Vagina (tissue), 2 donors: Measurements from ENCODE around the gene DTD1. TPM values are rescaled to one million over a fixed set of nuclear protein-coding genes. Genes with fewer than 3 reads are reported as not detected.

ENCODE experiments used
- DNase-seq, 2 donors: peaks; one replicate each; pipeline ENCODE4 v3.0.0-alpha.2; 2017; ENCODE audit errors: extremely low spot score in 2 of 2
- H3K27ac ChIP-seq: fragments of 200-600 bp; sonication (generic); one replicate; pipeline ENCODE4 v1.5.1; 2019
- H3K27me3 ChIP-seq: fragments of 200-600 bp; sonication (generic); one replicate; pipeline ENCODE4 v1.5.1; 2019
- H3K36me3 ChIP-seq, 2 donors: fragments of 200-600 bp; sonication (generic); one replicate each; pipeline ENCODE4 v1.5.1; 2017 to 2019
- H3K4me1 ChIP-seq: fragments of 200-600 bp; sonication (generic); one replicate; pipeline ENCODE4 v1.5.1; 2019
- H3K4me3 ChIP-seq, 2 donors: fragments of 200-600 bp; sonication (generic); 1 replicate in 1 of 2; 2 replicates in 1 of 2; pipeline ENCODE4 v1.5.1; 2016 to 2019
- H3K9me3 ChIP-seq: fragments of 200-600 bp; sonication (generic); one replicate; pipeline ENCODE4 v1.5.1; 2019
- POLR2A ChIP-seq, 2 donors: fragments of 450-650 bp; IDR thresholded peaks; one replicate each; pipeline ENCODE4 v1.6.1; 2017; ENCODE audit warnings: antibody characterized with exemption in 2 of 2, mild to moderate bottlenecking in 2 of 2, moderate library complexity in 2 of 2
- POLR2AphosphoS5 ChIP-seq, 2 donors: sonication (generic); formaldehyde crosslinking; IDR thresholded peaks; one replicate each; pipeline ENCODE4 v1.9.0; 2017; ENCODE audit warnings: antibody characterized with exemption in 2 of 2, mild to moderate bottlenecking in 2 of 2, low read depth in 1 of 2; ENCODE audit not compliant: insufficient read depth in 1 of 2
- intact Hi-C: fragments of 100-400 bp; cut with DNase I; formaldehyde crosslinking; loops from one replicate; pipeline ENCODE4 v1.15.1; 2023
- total RNA-seq: library from RNA; depleted of rRNA; stranded (reverse); fragments of >200 nt; gene quantifications from one replicate; pipeline ENCODE4 v1.2.3, GENCODE V29; 2016
- TF ChIP-seq, protein P1 (sequence below), 3 experiments: fragments of 450-650 bp in 2 of 3; fragments of 200-600 bp in 1 of 3; sonication (generic) in 1 of 3; IDR thresholded peaks; one replicate each; pipeline ENCODE4 v1.5.1; 2017 to 2019; ENCODE audit warnings: antibody characterized with exemption in 3 of 3, mild to moderate bottlenecking in 2 of 3, moderate library complexity in 2 of 3

The DTD1 gene
- total RNA-seq, 1 donor from 2014 or later = 24.1 TPM

DNA sequence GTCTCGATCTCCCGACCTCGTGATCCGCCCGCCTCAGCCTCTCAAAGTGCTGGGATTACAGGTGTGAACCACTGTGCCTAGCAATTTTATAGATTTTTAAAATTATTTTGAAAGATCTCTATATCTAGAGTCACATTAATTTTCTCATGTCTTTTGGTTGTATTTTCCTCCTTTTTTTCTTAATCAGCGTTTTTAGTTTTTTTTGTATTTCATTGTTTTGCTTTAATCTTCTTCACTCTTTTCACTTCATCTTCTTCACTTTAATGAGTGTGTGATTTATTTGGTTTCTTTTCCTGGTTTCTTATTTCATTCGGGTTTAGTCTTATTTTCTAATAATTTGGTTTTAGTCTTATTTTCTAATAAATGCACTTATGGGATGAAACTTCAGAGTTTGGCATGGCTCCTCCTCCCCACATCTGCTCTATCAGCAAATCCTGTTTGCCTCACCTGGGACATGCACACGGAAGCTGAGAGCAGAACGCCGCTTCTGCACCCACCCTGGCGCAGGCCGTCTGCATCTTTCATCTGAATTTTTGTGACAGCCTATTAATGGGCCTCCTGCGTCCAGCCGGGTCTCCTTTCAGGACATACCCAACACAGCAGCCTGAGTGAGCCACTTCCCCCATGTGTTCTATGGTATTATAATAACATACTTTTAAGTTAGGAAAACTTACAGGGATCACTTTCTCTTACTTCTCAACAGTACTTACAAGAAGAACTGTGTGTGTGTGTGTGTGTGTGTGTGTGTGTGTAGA, 35.5 kb downstream of the DTD1 start:
- Histone ChIP-seq H3K4me3 (no peak overlapping the region), H3K4me1 (no peaks in the 10 kb centered on the region), H3K9me3 (no peaks in the 10 kb centered on the region), H3K36me3 (no peaks in the 10 kb centered on the region), H3K27ac (no peak overlapping the region), H3K27me3 (no peaks in the 10 kb centered on the region)
- TF ChIP-seq POLR2A (IDR thresholded peaks at IDR 0.05) = no peak
- no peak for TF ChIP-seq POLR2AphosphoS5 (IDR thresholded peaks at IDR 0.05; ENCODE audit: insufficient read depth in 1 of 2, low read depth in 1 of 2)
- TF ChIP-seq, protein P1, sequence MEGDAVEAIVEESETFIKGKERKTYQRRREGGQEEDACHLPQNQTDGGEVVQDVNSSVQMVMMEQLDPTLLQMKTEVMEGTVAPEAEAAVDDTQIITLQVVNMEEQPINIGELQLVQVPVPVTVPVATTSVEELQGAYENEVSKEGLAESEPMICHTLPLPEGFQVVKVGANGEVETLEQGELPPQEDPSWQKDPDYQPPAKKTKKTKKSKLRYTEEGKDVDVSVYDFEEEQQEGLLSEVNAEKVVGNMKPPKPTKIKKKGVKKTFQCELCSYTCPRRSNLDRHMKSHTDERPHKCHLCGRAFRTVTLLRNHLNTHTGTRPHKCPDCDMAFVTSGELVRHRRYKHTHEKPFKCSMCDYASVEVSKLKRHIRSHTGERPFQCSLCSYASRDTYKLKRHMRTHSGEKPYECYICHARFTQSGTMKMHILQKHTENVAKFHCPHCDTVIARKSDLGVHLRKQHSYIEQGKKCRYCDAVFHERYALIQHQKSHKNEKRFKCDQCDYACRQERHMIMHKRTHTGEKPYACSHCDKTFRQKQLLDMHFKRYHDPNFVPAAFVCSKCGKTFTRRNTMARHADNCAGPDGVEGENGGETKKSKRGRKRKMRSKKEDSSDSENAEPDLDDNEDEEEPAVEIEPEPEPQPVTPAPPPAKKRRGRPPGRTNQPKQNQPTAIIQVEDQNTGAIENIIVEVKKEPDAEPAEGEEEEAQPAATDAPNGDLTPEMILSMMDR (IDR thresholded peaks at IDR 0.05) = no peak
- no peak for DNase-seq
- intact Hi-C loops = no loop called here

DNA sequence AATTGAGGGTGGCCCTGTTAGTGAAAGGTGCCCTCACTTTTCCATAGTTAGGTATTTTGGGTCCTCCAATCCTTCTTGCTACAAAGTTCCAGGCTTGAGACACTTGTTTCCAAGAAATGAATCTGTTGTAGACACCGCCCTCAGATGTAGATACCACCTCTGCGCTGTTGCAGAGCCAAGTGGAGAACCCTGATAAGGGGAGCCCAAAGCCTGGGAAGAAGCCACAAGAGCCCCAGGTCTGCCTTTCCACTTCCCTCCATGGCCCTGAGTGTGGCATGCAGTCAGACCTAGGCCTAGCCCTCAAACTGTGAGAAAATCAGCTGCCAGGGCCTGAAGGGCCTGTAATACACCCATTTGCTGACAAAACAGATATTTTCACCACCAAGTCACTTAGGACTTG, 37.1 kb downstream of the DTD1 start:
- intact Hi-C loops = no loop called here
- Histone ChIP-seq H3K4me1 (no peaks in the 10 kb centered on the region), H3K4me3 (no peak overlapping the region), H3K9me3 (no peaks in the 10 kb centered on the region), H3K36me3 (no peaks in the 10 kb centered on the region), H3K27ac (no peak overlapping the region), H3K27me3 (no peaks in the 10 kb centered on the region)
- DNase-seq = no peak
- no peak for TF ChIP-seq POLR2A (IDR thresholded peaks at IDR 0.05)
- TF ChIP-seq, protein P1 (IDR thresholded peaks at IDR 0.05) = no peak
- TF ChIP-seq POLR2AphosphoS5 (IDR thresholded peaks at IDR 0.05; ENCODE audit: insufficient read depth in 1 of 2, low read depth in 1 of 2) = no peak

DNA sequence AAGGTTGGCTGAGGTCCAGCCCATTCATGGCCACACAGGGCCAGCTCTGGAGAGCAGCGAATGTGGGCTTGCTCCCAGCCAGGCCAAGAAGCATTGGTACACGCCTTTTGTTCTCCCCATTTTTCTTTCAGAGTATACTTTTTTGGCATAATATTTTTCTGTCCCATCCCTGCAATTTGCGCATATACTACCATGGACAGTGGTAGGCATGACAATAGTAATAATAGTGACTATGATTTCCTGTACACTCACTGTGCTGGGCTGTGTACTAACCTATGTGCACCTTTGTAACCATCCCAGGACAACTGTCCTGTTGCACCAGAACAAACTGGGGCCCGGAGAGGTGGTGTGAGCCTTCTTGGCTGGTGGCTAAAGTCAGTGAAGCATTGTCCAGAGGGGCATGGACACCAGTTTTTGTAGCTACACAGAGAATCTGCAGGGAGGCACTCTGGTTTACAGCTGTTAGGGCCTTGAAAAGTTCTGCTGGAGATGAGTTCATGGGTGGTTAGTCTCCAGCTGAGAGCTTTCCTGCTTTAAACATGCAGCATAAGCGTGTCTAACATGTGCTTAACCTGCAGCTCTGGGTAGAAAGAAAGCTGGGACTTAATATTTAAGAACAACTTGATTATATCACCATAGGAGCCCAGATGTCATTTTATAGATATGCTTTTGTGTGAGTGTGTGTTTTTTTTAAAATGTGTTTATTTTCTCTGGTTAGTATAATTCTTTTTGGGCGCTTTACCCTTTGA, 38.2 kb downstream of the DTD1 start:
- intact Hi-C loops = no loop called here
- Histone ChIP-seq H3K4me3 (no peak overlapping the region), H3K4me1 (no peaks in the 10 kb centered on the region), H3K27ac (no peak overlapping the region), H3K36me3 (no peaks in the 10 kb centered on the region), H3K9me3 (no peaks in the 10 kb centered on the region), H3K27me3 (no peaks in the 10 kb centered on the region)
- TF ChIP-seq, protein P1 (IDR thresholded peaks at IDR 0.05) = no peak
- TF ChIP-seq POLR2AphosphoS5 (IDR thresholded peaks at IDR 0.05; ENCODE audit: insufficient read depth in 1 of 2, low read depth in 1 of 2) = no peak
- no peak for TF ChIP-seq POLR2A (IDR thresholded peaks at IDR 0.05)
- no peak for DNase-seq

DNA sequence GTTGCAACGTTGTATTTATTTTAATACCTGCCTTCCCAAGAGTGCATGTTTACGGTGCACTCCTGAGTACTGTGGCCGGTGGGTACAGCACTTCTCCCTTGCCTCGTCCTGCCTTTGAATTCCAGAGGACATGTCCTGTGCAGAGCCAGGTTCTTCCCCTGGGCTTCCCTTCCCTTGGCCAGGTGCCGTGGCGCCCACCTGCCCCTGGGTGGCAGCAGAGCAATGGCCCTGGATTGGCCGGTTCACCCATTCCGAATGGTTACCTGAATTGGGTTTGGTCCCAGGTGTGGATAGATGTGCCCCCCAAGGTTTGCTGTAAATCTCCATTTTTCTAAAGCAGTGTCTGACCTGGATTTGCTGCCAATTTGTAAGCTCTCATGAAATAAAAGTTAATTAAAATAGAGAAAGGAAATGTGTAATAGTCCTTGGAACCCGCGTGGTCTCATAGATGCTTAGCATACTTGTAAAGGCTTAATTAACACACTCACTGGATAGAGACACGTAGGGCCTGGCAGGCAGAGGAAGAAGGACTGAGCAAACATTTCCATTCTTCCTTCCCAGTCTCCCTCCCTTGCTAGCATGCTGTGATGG, 40.6 kb downstream of the DTD1 start:
- intact Hi-C loops = no loop called here
- TF ChIP-seq, protein P1 (IDR thresholded peaks at IDR 0.05) = peak in 1 of 3 experiments; percentile 15
- no peak for TF ChIP-seq POLR2AphosphoS5 (IDR thresholded peaks at IDR 0.05; ENCODE audit: insufficient read depth in 1 of 2, low read depth in 1 of 2)
- no peaks in the 10 kb centered on the region for H3K4me1 ChIP-seq
- no peak overlapping the region for H3K27ac ChIP-seq
- H3K4me3 ChIP-seq = no peak overlapping the region
- no peaks in the 10 kb centered on the region for H3K36me3 ChIP-seq
- H3K9me3 ChIP-seq = no peaks in the 10 kb centered on the region
- no peaks in the 10 kb centered on the region for H3K27me3 ChIP-seq
- DNase-seq = no peak
